ENCODE data around the gene GPR35.
"Not testable (repeated sequence)": the region's sequence is repeated elsewhere in the genome, so short reads cannot be mapped to it uniquely, and the experiment has no call there.

The GPR35 gene

DNA sequence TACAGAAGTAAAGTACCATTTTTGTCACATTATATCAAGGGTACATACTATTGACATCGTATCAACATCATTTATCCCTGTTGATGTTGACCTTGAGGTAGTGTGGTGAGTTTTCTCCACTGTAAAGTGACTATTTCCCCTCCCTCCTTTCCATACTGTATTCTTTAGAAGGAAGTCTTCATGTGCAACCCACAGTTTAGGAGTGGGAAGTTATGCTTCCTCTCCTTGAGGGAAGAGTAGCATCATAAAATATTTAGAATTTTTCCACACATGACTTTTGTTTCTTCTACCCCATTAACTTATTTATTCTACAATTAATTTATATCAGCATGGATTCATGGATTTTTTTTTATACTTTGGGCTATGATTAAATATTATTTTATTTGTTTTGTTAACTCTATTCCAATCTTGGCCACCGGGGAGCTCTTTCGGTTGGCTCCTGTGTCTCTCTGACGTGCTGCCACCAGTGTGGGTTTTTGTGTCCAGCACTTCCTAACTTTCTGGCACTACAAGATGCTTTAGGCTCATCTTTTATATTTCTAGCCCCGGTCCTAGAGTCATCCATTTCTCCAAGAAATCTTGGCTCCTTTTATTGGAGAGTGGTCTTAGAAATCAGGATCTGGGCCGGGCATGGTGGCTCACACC, 38.4 kb downstream of the GPR35 start:
- DNase-seq = no peak

DNA sequence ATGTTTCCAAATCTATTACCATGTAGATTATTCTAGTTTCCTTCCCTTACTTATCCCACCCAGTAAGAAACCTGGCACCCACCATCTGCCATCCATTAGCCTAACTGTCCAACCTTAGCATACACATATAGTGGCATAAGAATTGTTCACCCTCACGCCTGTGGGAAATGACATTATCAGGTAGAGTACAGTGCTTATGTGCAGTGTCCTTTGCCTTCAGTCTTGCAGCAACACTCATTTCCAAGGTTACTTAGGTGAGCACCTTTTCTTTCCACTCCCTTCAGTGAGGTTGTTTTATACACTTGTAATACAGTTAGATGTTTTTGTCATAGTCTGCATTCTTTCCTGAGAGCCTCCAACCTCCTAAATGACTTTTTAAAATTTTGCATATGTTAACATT, 39.3 kb downstream of the GPR35 start:
- DNase-seq = no peak

DNA sequence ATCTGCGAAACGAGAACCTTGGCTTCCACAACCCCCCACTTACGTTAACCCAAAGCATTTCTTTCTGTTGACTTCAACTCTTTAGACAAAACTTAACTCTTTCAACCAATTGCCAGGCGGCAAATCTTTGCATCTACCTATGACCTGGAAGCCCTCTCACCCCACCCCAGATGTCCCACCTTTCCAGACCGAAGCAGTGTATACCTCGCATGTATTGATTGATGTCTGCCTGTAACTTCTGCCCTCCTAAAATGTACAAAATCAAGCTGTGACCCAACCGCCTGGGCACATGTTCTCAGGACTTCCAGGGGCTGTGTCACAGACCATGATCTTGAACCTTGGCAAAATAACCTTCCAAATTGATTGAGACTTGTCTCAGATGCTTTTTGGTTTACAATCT, 45.1 kb downstream of the GPR35 start:
- no peak for DNase-seq

DNA sequence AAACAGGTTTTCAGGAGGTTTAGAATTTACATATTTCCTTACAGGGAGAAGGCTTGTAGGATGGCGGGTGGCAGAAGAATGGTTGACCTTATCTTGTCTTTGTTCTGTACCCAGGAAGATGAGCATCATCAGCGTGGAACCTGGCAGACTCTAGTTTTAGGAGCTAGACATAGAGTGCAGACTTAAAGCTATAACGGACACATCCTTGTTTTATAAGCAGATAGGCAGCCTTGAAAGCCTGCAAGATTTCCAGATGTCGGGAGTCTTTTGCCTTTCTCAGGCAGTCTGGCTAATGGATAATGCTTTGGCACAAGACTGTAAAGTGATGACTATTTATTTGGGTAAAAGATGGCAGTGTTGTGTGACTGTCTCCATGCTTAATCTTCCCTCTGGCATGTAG, 45.7 kb downstream of the GPR35 start:
- DNase-seq = no peak

DNA sequence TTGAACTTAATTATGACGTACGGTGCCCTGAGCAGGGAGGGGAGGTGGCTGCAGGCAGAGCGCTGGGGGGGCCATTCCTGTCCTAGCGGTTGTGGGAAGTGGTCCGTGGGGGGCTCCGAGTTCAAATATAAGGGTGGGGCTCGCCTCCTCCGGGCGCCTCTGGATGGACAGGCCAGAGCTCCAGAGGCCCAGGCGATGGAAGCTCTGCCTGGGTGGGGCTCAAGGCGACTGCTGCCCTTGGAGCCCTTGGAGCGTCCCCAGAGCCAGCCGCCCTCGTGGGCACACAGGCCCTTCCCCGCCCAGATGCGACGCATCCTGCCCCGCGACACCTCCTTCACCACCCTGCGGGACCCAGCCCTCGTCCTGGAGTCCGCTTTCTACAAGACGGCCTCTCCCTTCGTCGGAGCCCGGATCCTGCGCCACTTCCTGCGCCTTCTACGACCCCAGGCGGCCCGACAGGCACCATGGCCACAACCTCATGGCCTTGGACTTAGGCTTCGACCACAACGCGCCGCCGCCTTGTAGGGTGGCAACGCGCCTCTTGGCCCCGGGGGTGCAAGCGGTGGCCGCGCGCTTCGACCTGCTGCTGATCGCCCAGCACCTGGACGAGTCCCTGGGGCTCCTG, 46.9 kb downstream of the GPR35 start:
- DNase-seq = no peak

DNA sequence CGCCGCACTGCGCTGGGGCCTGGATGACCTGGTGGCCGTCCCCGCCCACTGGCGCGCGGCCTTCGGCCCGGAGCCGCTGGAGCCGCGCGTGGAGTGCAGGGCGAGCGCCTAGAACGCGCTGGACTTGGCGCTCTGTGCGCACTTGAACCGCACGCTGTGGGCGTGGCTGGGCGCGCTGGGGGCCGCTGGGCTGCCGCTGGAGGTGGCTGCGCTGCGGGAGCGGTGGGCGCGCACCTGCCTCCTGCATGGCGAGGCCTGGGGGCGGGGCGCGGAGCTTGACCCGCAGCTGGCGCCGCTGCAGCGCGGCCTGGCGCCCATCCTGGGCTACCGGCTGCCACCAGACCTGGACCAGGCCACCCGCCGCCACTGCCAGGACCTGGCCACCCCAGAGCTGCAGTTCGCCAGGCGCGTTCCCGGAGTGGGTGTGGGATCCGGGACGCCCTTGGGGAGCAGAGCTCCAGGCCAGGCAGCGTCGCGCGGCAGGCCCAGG, 47.5 kb downstream of the GPR35 start:
- no peak for DNase-seq

DNA sequence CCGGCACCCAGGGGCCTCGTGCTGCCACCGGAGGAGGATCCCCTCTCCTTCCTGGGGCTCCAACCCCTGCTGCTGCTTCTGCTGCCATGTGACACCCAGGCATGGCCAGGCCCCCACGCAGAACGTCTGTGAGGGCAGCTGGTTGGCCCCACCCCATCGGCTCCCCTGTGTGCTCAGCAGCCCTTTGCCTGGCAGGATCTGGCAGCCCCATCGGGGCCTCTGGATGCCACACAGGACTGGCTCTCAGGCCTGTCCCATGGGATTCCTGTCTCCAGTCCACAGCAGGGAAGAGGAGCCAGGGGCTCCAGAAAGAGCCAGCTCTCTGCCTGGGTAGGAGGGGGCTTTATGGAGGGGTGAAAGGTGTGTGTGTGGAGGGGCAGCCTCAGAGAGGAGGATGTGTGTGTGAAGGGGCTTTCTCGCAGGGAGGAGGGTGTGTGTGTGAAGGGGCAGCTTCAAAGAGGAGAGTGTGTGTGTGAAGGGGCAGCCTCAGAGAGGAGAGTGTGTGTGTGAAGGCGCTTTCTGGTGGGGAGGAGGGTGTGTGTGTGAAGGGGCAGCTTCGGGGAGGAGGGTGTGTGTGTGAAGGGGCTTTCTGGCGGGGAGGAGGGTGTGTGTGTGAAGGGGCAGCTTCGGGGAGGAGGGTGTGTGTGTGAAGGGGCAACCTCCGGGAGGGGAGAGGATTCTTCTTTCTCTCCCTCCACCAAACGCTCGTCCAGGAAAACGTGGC, 49.3 kb downstream of the GPR35 start:
- DNase-seq = not testable (repeated sequence)

DNA sequence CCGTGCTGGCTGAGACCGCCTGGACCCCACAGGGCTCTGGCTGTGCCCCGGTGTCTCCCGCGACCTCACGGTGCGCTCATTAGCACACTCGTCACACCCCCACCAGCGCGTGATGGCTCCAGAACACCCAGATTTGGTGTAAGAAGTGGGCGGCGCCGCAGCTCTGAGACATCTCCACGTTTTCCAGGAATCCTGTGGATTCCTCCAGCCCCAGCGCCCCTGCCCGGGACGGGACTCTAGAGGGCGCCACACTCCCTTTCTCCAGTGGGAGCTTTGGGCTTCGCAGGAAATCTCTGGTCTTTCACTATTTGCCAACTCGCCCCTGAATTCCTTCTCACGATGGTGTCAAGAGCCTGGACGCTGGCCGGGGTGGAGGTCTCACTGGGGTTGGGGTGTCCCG, 50.1 kb downstream of the GPR35 start:
- not testable (repeated sequence) for DNase-seq

DNA sequence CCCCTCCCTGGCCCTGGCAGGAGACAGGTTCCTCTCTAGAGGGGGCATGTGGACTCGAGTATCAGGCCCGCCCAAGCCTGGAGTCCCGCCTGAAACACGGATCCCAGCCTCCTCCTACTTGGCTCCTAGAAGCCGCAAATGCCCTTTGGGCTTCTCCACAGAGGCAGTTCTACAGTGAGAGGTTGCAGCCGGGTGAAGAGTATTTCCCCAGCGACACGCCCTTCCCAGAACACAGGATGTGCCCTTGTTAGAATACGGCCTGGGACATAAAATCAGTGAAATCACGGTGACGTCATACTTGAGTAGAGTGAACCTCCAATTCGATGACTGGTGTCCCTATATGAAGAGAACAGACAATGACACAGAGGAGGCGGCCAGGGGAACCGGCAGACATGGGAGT, 52.8 kb downstream of the GPR35 start:
- DNase-seq = not testable (repeated sequence)

DNA sequence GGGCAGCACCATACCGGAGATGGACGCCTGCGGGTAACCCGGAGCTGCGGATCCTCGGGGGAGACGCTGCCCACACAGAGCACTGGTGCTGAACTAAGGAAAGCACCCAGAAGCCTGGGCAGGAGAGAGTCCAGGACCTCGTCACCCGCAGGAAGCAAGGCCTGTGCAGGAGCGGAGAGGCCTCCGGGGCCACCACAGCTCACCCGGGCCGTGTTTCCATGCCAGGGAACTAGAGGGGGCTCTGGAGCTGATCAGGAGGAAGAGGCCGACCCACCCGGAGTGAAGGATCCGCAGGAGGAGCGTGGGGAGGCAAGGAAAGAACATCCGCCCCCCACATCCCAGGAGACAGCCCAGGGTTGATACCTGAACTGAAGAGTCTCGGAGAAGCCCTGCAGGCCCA, 53.6 kb downstream of the GPR35 start:
- not testable (repeated sequence) for DNase-seq

DNA sequence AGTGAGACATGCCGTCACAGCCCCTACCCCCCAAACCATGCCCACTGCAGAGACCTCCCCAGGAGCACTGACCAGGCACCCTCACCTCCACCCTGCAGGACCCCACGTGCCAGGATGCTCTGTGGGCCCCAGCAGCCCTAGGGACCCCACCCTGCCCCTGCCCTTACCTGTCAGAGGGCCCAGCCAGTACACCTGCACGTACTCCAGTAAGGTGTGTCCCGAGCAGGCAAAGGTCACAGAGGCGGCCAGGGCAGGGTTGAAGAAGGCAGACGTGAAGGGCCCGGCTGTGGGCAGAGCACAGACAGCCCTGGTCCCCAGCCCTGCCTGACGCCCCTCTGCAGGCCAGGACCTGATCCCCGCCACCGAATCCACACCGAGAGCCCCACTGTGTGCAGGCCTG, 54.9 kb downstream of the GPR35 start:
- not testable (repeated sequence) for DNase-seq
